LoVo (cell line): ENCODE measurements around the gene ZNF559.
"Not testable (repeated sequence)": the region's sequence is repeated elsewhere in the genome, so short reads cannot be mapped to it uniquely, and the experiment has no call there.

Experiments
- DNase-seq: peaks from one replicate; pipeline ENCODE4 v3.0.0-alpha.2; 2016; ENCODE audit warnings: low spot score

The ZNF559 gene

GRCh38 chr19:9323919-9324583 is at the start of gene ZNF559:
Gene ZNF559 (plus strand): TSS chr19:9324179. CDS start chr19:9338550, 14,371 bp downstream.
- DNase-seq: peak; percentile 89

- DNase-seq: not testable (repeated sequence)
Measured at GRCh38 chr19:9283485-9283884, 40.5 kb upstream of the ZNF559 start.

- no peak for DNase-seq
Measured at GRCh38 chr19:9289231-9289884, 34.6 kb upstream of the ZNF559 start.

GRCh38 chr19:9295411-9295849 is 28.5 kb upstream of the ZNF559 start:
- no peak for DNase-seq

GRCh38 chr19:9296336-9296735 is 27.6 kb upstream of the ZNF559 start:
- no peak for DNase-seq

- DNase-seq: no peak
Measured at GRCh38 chr19:9306443-9306842, 17.5 kb upstream of the ZNF559 start.

- DNase-seq: no peak
Measured at GRCh38 chr19:9308091-9308770, 15.7 kb upstream of the ZNF559 start.

GRCh38 chr19:9309139-9309973 is 14.6 kb upstream of the ZNF559 start, which contains the start of gene ZNF699:
Gene ZNF699 (minus strand): TSS chr19:9309838. CDS start chr19:9305119, 4,719 bp downstream.
- DNase-seq: peak; percentile 97

GRCh38 chr19:9309974-9310446 is 14.0 kb upstream of the ZNF559 start:
- peak; percentile 84 for DNase-seq

GRCh38 chr19:9313756-9314155 is 10.2 kb upstream of the ZNF559 start:
- DNase-seq: no peak

GRCh38 chr19:9321338-9321737 is 2.6 kb upstream of the ZNF559 start:
- DNase-seq: no peak

- DNase-seq: not testable (repeated sequence)
Measured at GRCh38 chr19:9321756-9322155, 2.2 kb upstream of the ZNF559 start.

GRCh38 chr19:9322201-9322600 is 1.8 kb upstream of the ZNF559 start:
- DNase-seq: not testable (repeated sequence)

- DNase-seq: peak; percentile 55
Measured at GRCh38 chr19:9323557-9323918, 441 bp upstream of the ZNF559 start.

- DNase-seq: no peak
Measured at GRCh38 chr19:9324584-9324962, 594 bp downstream of the ZNF559 start.

GRCh38 chr19:9329999-9330398 is 6.0 kb downstream of the ZNF559 start:
- no peak for DNase-seq

- DNase-seq: no peak
Measured at GRCh38 chr19:9342610-9343304, 18.8 kb downstream of the ZNF559 start.

- no peak for DNase-seq
Measured at GRCh38 chr19:9345005-9345404, 21.0 kb downstream of the ZNF559 start.

GRCh38 chr19:9348253-9348652 is 24.3 kb downstream of the ZNF559 start:
- no peak for DNase-seq

- no peak for DNase-seq
Measured at GRCh38 chr19:9348671-9349070, 24.7 kb downstream of the ZNF559 start.

GRCh38 chr19:9352505-9352904 is 28.5 kb downstream of the ZNF559 start:
- DNase-seq: no peak
